Pons (tissue), 1 donor: ENCODE data around the gene IQGAP2.
"Not testable (repeated sequence)": the region's sequence is repeated elsewhere in the genome, so short reads cannot be mapped to it uniquely, and the experiment has no call there.

Experiments
- DNase-seq: peaks from one replicate; pipeline ENCODE4 v3.0.0-alpha.2; 2016; ENCODE audit warnings: low spot score

The IQGAP2 gene

DNA sequence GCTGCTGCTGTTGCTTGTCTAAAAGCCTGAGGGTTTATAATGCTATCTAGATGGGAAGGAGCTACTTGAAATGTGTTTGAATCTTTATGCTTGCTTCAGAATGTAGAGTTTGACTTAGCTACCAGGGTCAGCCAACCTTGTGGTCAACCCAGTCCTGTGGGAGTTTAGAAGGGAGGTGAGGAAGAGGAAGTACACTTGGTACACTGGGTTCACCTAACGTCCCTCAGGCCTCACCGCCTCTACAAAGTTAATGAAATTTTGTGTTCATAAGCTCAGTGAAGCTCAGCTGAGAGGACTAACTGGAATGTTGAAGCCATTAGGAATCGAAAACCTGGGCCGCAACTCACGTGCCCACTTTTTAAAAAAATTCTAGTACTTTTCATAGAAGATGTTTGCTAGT lies 10.7 kb downstream of the IQGAP2 start:
- no peak for DNase-seq

DNA sequence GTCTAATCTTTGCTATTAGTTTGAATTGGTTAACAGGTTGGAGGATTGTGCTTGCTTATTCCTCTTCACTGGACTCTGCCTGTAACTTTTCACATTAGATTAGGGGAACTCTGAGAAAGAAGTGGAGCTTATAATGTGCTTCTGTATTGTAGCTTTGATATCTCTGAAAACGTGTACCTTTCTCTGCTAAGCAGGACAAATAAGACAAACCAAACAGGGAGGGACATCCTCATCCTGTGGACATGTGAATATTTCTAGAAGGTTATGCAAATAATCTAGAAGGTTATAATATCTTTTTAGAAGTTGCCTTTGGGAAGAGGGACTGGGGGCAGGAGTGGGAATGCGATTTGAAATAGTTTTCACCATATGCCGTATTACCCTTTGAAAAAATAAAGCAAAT lies 11.7 kb downstream of the IQGAP2 start:
- DNase-seq: no peak

DNA sequence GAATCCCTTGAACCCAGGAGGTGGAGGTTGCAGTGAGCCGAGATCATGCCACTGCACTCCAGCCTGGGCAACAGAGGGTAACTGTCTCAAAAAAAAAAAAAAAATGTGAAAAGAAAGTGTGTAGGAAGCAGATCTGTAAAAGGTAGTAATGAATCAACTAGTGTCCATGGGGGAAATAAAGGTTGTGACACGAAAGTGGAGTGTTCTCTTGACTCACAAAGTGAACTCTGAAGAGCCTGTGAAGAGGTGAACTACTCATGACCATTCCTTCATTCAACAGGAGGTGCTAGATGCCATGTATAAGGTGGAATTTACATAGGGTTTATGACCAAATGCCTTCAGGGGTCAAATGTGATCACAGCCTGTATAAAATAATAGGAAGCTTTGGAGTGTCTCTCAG lies 12.8 kb downstream of the IQGAP2 start:
- no peak for DNase-seq

DNA sequence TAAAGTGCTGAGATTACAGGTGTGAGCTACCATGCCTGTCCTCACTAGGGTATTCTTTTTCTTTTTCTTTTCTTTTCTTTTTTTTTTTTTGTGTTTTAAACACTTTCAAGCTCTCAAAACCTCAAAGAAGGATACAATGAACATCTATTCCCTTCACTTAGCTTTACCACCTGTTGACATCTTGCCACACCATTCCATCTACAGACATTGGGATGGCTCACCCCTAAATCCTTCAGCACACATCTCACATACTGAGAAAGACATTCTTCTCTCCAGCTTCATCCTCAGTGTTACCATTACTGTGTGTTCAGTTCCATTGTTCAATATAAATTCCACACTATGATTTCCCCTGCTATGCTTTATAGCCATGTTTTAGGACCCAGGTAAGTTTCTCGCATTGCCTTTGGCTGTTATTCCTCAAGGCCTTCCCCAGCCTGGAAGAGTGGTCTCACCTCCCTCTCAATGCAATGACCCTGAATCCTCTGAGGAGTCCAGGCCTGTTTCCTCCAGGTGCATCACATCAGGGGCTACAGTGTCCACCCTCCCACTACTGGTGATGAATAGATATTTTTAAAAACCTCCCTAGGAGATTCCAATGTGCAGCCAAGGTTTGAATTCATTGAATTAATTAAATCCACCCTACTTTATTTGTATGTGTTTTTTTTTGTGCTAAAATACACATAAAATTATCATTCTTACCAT lies 16.7 kb downstream of the IQGAP2 start:
- DNase-seq: no peak

DNA sequence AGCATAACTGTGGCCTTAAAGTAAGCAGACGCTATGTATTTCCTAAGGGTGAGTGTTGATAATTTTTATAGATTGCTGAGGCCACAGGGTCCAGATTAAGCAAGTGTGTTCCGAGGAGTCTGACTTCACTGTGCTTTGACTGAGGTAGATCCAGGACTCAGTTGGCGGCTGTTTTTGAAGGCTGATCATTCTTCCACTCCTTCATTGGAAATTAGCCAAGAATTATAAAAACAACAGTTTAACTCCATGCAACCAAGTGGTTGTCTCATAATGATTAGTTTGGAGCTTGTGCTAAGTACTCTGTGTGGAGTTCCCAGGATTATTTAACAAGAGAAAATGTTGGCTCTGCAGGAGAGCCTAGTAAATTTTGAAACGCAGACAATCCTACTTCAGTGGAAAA lies 19.1 kb downstream of the IQGAP2 start:
- no peak for DNase-seq

DNA sequence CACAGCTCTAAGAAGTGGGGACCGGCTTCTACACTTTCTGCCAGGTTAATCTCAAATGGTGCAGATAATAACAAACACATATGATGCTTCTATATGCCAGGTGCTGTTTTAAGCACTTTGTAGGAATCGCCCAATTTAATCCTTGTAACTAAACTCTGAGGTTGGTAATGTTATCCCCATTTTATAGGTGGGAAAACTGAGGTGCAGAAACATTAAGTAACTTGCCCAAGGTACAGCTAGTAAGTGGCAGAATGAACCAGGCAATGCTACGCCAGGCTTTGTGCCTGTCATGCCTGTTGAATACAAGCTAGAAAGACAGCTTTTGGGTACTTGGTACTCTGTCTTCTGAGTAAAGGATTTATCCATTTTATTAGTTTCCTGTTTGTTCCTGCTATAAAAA lies 19.7 kb downstream of the IQGAP2 start:
- DNase-seq: no peak

DNA sequence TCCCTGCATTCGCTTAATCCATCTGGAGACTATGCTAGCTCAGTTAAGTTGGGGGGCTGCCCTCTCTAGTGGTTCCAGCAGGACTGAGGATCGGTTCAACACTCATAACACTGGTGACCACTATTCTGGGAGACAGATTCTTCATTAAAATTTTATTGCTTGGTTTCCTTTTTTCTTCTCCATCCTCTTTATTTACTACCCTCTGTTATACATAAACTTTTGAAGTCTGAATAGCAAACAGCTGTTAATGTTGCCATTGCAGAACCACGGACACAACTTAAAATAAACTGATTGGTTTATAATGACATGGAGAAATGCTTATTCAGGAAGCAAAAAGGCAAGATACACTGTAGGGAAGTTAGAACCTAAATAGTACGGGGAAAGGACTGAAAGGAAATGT lies 22.1 kb downstream of the IQGAP2 start:
- DNase-seq: no peak

DNA sequence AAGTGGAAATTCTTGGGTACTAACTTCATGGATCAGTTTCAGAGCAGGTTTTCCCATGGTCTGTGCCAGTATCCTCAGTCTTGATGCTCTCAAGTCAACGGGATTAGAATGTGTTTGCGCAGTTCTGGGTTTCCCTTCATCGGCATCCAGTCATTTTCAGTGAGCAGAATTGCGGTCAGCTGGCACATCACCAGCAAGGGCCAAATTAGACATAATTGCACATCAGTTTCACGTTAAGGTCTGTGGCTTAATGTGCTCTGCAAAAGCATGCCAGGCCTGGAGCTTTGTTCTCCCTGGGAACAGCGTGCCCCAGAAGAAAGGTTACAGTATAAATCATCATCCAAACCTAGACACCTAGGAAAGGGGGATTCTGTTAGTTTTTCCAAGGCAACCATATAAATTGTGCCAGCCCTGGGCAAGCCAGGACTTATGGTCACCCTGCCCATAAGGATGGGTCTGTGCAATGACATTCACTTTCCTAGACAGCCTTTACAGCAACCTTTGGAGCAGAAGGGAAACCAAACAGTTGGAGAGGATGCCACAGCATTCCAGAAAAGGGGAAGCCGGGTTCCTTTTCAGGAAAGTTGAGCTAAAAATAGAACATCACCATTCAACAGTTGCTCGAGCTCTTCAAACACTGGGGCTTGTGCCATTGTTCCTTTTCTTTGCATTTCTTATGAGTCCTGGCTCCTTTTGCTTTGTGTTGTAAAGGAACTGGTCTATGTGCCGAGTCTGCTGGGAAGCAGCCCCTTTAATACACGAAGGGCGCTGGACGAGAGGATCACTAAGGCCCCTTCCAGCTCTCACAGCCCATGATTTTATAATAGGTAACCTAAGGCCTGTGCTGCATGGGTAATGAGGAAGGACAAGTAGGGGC lies 23.1 kb downstream of the IQGAP2 start:
- no peak for DNase-seq

DNA sequence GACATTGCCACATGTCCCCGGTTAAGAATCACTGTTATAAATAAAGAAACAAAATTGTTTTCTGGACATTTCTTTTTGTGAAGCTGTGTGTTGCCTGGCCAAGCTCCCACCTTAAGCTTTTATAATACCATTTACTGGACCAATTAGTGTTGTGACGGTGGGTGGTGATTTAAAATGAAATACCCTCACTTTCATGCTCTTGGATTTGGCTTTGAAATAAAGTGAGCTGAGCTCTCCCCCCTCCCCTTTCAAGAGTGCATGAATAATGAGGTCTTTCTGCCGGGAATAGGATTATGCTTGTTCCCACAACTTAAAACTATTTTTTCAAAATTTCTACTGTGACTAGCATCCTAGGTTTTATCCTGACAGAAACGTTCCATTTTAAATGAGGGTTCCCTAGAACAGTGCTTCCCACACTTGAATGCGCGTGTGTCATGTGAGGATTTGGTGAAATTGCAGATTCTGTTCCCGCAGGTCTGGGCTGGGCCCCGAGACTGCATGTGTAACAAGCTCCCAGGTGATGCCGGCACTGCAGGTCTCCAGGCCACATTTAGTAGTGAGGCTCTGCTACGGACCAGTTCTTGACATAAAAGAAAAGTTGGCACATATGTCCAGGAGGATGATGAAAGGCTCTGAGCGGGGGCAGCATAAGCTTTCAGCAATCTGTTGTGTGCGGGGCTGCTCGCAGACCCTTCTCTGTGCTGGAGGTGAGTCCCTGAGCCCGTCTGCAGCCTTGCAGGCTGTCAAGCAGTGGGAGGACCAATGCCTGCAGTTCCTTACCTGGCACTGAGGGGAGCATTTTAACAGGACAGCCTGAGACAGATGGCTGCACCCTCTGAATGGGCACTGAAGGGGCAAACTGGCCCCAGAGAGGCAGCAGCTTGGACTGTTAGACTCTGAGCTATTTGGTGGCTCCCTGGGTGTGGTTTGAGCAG lies 24.4 kb downstream of the IQGAP2 start:
- DNase-seq: no peak

DNA sequence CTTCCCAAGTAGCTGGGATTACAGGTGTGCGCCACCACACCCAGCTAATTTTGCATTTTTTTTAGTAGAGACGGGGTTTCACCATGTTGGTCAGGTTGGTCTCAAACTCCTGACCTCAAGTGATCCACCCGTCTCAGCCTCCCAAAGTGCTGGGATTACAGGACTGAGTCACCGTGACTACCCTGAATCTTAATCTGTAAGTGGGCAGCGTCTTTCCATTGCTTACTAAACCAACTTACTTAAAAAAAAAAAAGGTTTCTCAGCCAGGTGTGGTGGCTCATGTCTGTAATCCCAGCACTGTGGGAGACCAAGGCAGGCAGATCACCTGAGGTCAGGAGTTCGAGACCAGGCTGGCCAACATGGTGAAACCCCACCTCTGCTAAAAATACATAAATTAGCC lies 25.5 kb downstream of the IQGAP2 start:
- DNase-seq: not testable (repeated sequence)

DNA sequence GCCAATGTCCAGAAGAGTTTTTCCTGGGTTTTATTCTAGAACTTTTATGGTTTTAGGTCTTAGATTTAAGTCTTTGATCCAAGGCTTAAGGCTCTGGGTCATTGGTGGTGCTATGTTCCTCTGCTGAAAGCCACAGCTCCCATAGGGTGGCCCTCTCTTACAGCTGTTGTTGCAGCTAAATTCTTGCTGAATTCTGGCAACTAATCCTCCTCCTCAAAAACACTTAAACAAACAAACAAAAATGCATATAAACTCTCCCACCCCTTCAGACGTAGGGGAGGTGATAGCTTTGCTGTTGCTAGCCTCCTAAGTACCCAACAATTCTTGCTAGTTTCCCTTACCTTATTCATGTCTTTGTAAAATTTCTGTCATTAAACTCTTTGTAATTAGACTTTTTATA lies 30.2 kb downstream of the IQGAP2 start:
- no peak for DNase-seq

DNA sequence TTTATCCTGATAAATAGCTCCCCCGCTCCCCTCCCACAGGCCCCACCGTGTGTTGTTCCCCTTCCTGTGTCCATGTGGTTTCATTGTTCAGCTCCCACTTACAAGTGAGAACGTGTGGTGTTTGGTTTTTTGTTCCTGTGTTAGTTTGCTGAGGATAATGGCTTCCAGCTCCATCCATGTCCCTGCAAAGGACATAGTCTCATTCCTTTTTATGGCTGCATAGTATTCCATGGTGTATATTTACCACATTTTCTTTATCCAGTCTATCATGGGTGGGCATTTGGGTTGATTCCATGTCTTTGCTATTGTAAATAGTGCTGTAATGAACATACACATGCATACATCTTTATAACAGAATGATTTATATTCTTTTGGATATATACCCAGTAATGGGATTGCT lies 34.4 kb downstream of the IQGAP2 start:
- DNase-seq: not testable (repeated sequence)

DNA sequence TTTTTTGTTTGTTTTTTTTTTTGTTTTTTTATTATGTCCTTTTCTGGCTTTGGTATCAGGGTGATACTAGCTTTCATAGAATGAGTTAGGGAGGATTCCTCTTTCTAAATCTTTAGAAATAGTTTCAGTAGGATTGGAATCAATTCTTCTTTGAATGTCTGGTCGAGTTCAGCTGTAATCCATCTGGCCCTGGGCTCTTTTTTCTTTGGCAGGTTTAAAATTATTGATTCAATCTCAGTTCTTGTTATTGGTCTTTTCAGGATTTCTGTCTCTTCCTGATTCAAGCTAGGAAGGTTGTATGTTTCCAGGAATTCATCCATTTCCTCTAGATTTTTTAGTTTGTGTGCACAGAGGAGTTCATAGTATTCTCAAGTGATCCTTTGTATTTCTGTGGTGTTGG lies 34.9 kb downstream of the IQGAP2 start:
- no peak for DNase-seq

DNA sequence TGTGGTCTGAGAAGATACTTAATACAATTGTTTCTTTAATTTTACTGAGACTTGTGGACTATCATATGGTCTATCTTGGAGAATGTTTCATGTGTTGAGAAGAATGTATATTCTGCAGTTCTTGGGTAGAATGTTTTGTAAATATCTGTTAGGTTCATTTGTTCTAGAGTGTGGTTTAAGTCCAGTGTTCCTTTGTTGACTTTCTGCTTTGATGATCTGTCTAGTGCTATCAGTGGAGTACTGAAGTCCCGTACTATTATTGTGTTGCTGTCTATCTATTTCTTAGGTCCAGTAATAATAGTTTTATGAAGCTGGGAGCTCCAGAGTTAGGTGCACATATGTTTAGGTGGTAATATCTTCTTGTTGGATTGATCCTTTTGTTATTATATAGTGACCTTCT lies 36.1 kb downstream of the IQGAP2 start:
- DNase-seq: no peak

DNA sequence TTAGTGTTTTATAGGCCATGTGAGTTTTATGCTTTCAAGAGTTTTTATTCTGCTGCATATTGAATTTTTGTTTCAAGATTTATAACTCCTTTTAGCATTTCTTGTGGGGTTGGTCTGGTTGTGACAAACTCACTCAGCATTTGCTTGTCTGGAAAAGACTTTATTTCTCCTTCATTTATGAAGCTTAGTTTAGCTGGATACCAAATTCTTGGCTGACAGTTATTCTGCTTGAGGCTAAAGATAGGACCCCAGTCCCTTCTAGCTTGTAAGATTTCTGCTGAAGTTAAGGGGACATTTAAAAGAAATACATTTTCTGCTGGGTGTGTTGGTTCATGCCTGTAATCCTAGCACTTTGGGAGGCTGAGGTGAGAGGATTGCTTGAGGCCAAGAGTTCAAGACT lies 36.8 kb downstream of the IQGAP2 start:
- DNase-seq: no peak

DNA sequence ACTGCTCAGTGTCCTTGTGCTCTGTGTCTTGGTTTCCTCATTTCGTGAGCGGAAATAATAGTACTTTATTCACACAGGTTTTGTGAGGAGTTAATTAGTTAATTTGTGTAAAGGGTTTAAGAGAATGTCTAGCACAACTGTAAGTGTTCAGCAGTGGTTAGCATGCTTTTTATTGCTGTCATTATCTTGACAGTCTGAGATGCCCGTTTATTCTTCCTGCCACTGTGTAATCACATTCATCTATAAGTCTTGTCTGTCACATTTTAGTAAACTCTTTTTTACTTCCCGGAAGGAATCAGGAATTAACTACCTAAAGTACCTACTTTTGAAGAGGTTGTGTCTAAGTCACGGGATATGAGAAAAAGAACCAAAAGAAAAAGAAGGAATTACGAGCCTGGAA lies 38.0 kb downstream of the IQGAP2 start:
- no peak for DNase-seq

DNA sequence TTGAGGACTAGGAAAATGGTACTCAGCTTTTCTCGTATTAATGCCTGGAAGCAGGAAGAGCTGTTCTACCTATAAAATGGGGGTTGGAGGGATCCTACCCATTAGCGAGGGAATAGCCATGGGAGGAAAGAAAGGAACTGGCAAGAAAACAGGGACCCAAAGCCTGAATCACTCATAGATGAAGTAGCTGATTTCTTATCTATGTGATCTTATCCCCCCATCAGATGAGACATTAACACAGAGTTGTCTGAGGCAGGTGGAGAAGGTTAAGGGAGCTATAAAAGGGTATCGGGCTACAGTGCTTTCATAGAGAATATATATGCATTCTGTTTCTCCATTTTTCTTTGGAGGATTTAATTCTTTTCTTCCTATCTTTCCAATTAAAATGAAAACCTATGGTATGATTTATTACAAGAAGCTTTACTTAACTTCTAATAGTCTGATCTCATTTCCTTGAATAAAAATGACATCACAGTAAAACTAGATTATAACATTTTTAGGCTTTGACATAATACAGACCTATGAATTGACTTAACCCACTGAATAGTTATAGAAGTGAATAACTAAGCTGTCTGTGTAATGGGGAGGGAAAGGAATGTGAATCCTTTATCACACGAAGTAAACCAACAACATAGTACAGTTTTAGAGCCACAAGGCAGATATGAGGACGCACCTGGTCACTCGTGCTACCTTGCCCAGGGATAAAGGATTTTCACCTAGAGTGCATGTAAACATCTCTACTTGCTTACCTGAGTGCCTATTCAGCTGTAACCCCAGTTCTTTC lies 39.0 kb downstream of the IQGAP2 start:
- no peak for DNase-seq

DNA sequence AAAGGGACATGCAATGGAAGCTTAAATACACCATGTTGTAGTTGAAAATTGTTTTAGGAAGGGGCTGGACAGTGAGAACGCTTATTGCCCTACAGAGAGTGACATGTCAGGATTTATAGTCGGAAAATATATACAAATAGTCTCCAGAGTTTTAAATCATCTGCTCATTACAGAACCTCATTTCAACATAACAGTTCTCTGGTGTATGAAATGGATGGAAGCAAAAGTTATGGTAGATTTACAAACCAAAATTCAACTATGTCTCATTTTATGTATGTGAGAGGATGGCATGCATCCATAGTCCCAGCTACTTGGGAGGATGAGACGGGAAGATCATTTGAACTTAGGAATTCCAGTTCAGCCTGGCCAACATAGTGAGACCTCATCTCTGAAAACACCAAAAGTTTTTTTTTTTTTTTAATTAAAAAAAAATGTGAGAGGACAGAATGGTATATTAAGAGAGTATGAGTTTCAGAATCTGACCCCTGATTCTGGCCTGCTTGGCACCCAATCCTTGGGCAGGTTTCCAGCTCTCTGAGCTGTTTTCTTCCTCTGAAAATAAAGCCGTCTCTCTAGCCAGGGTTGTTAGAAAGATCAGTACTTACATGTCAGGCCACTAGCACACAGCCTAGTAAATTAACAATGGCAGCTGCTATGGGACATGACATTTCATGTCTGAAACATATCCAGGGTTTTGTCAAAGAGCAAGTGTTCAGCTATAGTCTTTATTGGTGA lies 40.1 kb downstream of the IQGAP2 start:
- no peak for DNase-seq

DNA sequence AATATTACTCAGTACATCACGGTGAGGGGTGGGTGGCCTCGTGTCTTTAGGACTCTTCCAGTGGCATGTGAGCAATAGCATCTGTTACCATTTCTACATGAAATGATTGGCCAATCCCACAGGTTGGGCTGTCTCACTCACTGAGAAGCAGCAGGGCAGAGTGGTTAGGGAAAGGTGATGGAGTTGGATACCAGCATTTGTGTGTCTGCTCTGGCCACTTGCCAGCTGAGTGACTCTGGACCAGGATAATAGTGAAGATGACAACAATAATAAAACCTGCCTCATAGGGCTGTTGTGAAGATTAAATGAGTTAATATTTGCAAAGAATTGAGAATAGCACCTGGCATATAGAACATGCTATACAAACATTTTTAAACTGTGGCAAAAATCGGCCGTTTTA lies 42.0 kb downstream of the IQGAP2 start:
- no peak for DNase-seq

DNA sequence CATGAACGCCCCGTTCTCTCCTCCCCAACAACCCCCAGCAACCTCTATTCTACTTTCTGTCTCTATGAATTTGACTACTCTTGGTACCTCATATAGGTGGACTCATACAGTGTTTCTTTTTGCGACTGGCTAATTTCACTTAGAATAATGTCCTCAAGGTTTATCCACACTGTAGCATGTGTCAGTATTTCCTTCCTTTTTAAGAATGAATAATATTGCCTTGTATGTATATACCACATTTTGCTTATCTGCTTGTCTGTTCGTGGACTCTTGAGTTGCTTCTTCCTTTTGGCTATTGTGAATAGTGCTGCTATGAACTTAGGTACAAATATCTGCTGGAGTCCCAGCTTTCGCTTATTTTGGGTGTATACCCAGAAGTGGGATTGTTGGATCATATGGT lies 42.7 kb downstream of the IQGAP2 start:
- DNase-seq: no peak

DNA sequence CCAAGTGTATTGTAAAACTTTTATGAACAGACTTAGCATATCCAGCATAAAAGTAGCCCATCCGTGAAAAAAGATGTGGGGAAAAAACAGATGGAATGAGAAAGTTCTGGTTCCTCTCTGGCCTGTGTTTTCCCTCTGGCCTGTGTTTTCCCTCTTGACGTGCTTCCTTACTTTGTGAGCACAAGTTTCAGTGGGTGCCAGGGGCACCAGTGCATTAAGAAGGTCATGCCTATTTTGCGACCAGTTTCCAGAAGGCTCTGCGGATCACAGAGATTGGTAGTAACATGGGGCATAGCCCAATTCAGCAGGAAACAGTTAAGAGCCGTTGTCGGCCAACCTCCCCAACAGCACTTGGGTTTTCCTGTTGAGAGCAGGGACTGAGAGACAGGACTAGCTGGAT lies 43.7 kb downstream of the IQGAP2 start:
- DNase-seq: no peak
